ENCODE measurements around the gene DNAJA4. TPM values are rescaled to one million over a fixed set of nuclear protein-coding genes. Genes with fewer than 3 reads are reported as not detected.

DNAJA4 gene
- total RNA-seq, 1 donor from 2014 or later = not detected

GRCh38 chr15:78249131-78249530, 15.2 kb upstream of the DNAJA4 start:
- Mint-ChIP-seq H3K9me3 (ENCODE audit: unreplicated experiment) (no peaks in the 10 kb centered on the region), H3K27me3 (ENCODE audit: unreplicated experiment) (peaks cover 12% of the 10 kb centered on the region), H3K27ac (ENCODE audit: unreplicated experiment) (no peak overlapping the region), H3K4me3 (ENCODE audit: unreplicated experiment) (no peak overlapping the region), H3K4me1 (ENCODE audit: unreplicated experiment) (no peaks in the 10 kb centered on the region), H3K36me3 (ENCODE audit: unreplicated experiment) (no peaks in the 10 kb centered on the region)
- no peak for DNase-seq (ENCODE audit: extremely low spot score, unreplicated experiment)
- TF ChIP-seq, protein P1, sequence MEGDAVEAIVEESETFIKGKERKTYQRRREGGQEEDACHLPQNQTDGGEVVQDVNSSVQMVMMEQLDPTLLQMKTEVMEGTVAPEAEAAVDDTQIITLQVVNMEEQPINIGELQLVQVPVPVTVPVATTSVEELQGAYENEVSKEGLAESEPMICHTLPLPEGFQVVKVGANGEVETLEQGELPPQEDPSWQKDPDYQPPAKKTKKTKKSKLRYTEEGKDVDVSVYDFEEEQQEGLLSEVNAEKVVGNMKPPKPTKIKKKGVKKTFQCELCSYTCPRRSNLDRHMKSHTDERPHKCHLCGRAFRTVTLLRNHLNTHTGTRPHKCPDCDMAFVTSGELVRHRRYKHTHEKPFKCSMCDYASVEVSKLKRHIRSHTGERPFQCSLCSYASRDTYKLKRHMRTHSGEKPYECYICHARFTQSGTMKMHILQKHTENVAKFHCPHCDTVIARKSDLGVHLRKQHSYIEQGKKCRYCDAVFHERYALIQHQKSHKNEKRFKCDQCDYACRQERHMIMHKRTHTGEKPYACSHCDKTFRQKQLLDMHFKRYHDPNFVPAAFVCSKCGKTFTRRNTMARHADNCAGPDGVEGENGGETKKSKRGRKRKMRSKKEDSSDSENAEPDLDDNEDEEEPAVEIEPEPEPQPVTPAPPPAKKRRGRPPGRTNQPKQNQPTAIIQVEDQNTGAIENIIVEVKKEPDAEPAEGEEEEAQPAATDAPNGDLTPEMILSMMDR (IDR thresholded peaks at IDR 0.05) = no peak

DNA sequence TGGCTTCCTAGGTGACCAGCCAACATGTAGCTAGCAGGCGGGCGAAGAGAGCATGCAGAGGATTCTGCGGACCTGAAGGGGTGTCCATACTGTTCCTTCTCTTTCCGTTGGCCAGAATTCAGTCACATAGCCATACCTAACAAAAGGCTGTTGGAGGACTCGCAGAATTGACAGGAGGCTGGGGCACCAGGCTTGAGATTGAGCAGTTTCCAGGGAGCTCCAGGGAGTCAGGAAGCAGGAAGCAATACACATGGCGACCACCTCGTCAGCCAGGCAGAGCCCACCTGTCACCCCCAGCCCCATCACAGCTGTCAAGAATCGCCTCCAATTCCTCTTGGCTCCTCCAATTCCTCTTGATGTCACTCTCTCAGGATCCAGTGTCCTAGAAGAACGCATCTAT, 13.2 kb upstream of the DNAJA4 start:
- H3K27me3 Mint-ChIP-seq (ENCODE audit: unreplicated experiment) = peaks cover 12% of the 10 kb centered on the region
- H3K27ac Mint-ChIP-seq (ENCODE audit: unreplicated experiment) = no peak overlapping the region
- no peak overlapping the region for H3K4me3 Mint-ChIP-seq (ENCODE audit: unreplicated experiment)
- H3K4me1 Mint-ChIP-seq (ENCODE audit: unreplicated experiment) = no peaks in the 10 kb centered on the region
- no peaks in the 10 kb centered on the region for H3K9me3 Mint-ChIP-seq (ENCODE audit: unreplicated experiment)
- H3K36me3 Mint-ChIP-seq (ENCODE audit: unreplicated experiment) = no peaks in the 10 kb centered on the region
- no peak for DNase-seq (ENCODE audit: extremely low spot score, unreplicated experiment)
- TF ChIP-seq, protein P1 (IDR thresholded peaks at IDR 0.05) = no peak

DNA sequence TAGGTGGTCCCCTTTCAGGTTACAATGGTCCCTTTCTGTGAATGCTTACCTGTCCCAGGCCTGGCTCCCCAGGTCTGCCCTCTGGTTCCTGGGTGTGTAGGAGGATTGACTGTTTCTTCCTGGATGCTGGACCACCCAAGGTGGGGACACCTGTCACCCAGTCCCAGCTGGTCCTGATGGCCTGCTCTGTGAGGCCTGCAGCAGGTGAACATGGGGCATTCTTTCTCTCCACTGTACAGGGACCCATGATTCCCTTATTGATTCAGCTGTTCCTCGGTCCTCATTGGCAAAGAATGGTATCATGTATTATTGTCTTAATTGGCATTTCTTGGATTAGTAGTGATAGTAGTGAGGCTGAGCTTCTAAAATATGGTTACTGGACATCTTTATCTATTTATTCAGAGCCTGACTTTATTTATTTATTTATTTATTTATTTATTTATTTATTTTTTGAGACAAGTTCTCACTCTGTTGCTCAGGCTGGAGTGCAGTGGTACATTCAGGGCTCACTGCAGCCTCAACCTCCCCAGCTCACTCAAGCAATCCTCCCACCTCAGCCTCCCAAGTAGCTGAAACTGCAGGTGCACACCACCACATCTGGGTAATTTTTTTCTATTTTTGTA, 8.8 kb upstream of the DNAJA4 start:
- Mint-ChIP-seq H3K36me3 (ENCODE audit: unreplicated experiment) (no peaks in the 10 kb centered on the region), H3K4me1 (ENCODE audit: unreplicated experiment) (no peaks in the 10 kb centered on the region), H3K9me3 (ENCODE audit: unreplicated experiment) (no peaks in the 10 kb centered on the region), H3K27me3 (ENCODE audit: unreplicated experiment) (peaks cover 19% of the 10 kb centered on the region), H3K4me3 (ENCODE audit: unreplicated experiment) (no peak overlapping the region), H3K27ac (ENCODE audit: unreplicated experiment) (no peak overlapping the region)
- TF ChIP-seq, protein P1 (IDR thresholded peaks at IDR 0.05) = no peak
- no peak for DNase-seq (ENCODE audit: extremely low spot score, unreplicated experiment)

- peaks cover 19% of the 10 kb centered on the region for H3K27me3 Mint-ChIP-seq (ENCODE audit: unreplicated experiment)
These were observed 8.3 kb upstream of the DNAJA4 start for GRCh38 chr15:78256044-78256437.

GRCh38 chr15:78257681-78258080, 6.7 kb upstream of the DNAJA4 start:
- H3K27me3 Mint-ChIP-seq (ENCODE audit: unreplicated experiment) = peaks cover 11% of the 10 kb centered on the region
- no peak overlapping the region for H3K27ac Mint-ChIP-seq (ENCODE audit: unreplicated experiment)
- TF ChIP-seq, protein P1 (IDR thresholded peaks at IDR 0.05) = no peak
- no peaks in the 10 kb centered on the region for H3K4me1 Mint-ChIP-seq (ENCODE audit: unreplicated experiment)
- no peak overlapping the region for H3K4me3 Mint-ChIP-seq (ENCODE audit: unreplicated experiment)
- no peaks in the 10 kb centered on the region for H3K36me3 Mint-ChIP-seq (ENCODE audit: unreplicated experiment)
- no peaks in the 10 kb centered on the region for H3K9me3 Mint-ChIP-seq (ENCODE audit: unreplicated experiment)
- DNase-seq (ENCODE audit: extremely low spot score, unreplicated experiment) = no peak

More at GRCh38 chr15:78256044-78256437, 8.3 kb upstream of the DNAJA4 start:
- Mint-ChIP-seq H3K4me3 (ENCODE audit: unreplicated experiment) (no peak overlapping the region), H3K27ac (ENCODE audit: unreplicated experiment) (no peak overlapping the region), H3K9me3 (ENCODE audit: unreplicated experiment) (no peaks in the 10 kb centered on the region), H3K4me1 (ENCODE audit: unreplicated experiment) (no peaks in the 10 kb centered on the region), H3K36me3 (ENCODE audit: unreplicated experiment) (no peaks in the 10 kb centered on the region)
- TF ChIP-seq, protein P1 (IDR thresholded peaks at IDR 0.05) = no peak
- no peak for DNase-seq (ENCODE audit: extremely low spot score, unreplicated experiment)

Measured in osteocyte (in vitro differentiated cells).